NCI-H226 (cell line): ENCODE measurements around the gene HRK.
A peak's percentile ranks its signal among the peaks of the same experiment; 100 is the strongest.
"Not testable (repeated sequence)": the region's sequence is repeated elsewhere in the genome, so short reads cannot be mapped to it uniquely, and the experiment has no call there.

Experiments used
- DNase-seq: peaks from one replicate; pipeline ENCODE4 v3.0.0-alpha.2; 2015

Gene HRK

DNA sequence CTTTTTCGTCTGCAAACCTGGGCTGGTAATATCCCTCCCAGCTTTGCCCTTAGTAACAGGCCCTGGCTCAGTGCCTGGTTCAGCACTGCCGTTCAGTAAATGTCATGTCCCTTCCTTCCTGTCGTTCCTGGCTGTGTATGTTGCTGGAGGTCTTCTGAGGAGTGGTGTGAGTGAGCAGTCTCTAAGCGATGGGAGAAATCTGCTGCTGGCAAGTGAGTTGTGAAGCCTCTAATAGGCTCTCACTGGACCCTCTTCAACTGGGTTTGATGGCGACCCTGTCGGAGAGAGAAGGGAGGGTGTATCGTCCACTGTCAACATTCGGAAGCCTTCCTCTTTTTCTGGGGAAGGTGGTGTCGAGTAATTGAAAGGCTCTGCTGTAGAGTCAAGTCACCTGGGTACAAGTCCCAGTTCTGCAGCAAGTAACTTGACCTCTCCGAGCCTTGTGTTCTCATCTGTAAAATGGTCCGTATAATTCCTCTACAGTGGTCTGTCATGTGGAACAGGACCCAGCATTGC, 62.8 kb downstream of the HRK start:
- no peak for DNase-seq

DNA sequence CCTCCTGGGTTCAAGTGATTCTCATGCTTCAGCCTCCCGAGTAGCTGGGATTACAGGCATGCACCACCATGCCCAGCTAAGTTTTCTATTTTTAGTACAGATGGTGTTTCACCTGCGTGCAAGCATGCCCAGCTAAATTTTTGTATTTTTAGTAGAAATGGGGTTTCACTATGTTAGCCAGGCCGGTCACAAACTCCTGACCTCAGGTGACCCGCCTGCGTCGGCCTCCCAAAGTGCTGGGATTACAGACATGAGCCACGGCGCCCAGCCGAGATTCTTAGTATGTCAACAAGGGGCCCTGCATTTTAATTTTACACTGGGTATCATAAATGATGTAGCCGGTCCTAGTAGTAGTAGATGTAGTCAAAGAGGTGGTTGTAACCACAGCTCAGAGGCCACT, 66.5 kb downstream of the HRK start:
- DNase-seq, result not testable (repeated sequence)

DNA sequence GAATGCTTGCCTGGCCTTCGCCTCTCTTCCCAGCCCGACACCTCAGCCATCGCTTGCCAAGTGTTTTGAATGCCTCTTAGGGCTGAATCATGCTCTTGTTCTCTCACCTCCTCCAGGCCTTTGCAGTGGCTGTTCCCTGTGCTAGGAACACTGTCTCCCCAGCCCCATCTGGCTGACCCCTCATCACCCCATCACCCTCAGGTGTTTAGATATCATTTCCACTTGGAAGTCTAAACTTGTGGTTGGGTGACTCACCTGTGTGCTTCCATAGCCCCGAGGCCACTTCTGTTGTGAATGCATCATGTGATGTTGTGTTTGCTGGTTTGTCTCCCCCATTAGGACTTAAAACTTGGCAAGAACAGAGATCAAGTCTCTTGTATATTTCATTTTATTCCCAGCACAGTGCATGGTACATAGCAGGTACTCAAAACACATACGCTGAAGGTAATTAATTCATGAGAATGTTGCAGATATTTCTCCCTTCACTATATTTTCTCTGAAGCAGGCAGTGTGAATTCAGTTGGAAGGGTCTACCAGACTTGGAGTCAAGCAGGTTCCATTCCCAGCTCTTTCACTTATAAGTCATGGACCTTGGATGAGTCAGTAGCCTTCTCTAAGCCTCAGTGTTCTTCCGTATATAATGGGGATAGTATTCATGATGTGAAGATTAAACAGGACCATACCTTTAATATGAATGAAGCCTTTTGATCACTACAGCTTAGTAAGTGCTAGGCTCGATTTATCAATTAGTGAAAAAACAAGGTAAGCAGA, 67.8 kb downstream of the HRK start:
- DNase-seq, result peak; percentile 51

DNA sequence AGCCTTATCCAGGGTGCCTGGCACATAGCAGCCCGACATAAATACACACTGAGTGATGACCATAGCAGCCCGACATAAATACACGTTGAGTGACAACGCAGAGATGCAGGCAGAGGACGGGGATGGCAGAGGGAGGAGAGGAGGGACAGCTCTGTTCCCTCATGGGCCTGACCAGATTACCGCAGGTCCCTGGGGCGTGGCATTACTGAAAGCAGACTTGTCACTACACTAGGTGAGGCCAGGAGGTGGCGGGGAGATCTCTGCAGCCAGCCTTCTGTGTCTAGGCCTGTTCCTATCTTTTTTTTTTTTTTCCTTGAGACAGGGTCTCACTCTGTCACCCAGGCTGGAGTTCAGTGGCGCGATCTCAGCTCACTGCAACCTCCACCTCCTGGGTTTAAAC, 69.0 kb downstream of the HRK start:
- no peak for DNase-seq

DNA sequence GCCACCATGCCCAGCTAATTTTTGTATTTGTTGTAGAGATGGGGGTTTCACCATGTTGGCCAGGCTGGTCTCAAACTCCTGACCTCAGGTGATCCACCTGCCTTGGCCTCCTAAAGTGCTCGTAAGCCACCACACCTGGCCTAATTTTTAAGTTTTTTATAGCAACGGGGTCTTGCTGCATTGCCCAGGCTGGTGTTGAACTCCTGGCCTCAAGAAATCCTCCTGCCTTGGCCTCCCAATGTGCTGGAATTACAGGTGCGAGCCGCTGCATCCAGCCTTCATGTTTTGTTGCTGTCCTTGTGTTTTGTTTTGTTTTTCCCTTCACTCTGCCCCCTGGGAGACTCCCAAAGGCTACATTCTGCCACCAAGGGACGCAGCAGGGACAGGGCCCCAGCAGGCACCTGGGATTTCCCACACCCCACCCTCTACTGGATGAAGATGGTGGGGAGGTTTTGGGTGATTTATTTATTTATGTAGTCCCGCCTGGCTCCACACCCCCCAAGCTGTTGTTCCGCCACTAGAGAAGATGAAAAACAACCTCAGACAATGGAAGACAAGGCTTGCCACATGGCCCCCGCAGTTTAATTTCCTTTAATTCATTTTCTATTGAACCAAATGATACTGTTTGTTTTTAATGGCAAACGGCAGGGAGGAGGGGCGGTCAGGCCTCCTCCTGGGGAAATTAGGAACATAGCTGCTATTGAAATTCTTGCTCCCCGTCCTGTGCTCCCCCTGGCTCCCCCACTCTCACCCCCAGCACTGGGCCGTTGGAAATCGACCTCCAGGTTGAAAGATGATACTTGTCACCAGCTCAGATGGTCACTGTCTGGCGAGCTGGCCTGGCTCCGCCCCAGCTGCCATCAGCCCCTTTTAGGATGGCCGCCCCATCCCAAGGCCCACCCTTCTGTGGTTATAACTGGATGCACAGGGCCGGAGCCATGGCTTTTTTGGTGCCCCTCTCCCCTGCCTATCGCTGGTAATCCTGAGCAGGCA, 72.8 kb downstream of the HRK start:
- no peak for DNase-seq

DNA sequence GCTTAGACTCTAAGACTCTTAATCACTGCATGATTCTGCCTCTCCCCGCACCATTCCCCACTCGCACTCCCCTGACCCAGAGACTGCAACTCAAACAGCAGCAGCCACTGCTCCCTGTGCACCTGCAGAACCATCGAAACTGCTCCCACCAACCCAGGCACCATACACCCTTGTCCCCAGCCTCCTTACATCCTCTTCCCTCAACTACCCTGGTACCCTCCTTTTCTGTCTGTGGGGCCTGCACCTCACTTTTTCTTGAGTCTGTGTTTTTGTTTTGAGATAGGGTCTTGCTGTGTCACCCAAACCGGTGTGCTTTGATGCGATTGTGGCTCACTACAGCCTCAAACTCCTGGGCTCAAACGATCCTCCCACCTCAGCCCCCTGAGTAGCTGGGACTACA, 73.7 kb downstream of the HRK start:
- DNase-seq, result no peak

DNA sequence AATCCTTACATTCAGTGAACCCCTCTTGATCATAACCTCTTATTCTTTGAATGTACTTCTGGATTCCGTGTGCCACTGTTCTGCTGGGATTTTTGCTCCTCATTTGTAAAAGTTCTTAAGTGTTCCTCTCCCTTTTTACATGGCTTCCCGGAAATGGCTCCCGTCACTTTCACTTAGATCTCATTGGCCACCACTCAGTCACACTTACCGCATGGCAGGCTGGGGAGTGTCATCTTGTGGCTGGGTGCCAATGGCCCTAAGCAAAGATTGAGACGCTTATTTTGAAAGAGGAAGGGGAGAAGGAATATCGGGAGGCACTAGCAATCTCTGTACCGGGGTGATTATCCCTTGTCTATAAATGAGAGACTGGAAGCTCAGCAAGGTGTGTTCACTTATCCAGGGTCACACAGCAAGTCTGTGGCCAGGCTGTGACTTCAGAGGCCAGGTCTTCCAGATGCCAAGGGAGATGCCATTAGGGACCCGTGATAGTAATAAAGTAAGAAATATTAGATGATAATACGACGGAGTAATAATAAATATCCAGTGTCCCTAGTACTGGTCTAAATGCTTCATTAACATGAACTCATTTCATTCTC, 74.3 kb downstream of the HRK start:
- no peak for DNase-seq
